ENCODE data around the gene TP53I11. TPM values are rescaled to one million over a fixed set of nuclear protein-coding genes. Genes with fewer than 3 reads are reported as not detected.

Gene TP53I11
- total RNA-seq, 1 donor from 2014 or later: 110 TPM

DNA sequence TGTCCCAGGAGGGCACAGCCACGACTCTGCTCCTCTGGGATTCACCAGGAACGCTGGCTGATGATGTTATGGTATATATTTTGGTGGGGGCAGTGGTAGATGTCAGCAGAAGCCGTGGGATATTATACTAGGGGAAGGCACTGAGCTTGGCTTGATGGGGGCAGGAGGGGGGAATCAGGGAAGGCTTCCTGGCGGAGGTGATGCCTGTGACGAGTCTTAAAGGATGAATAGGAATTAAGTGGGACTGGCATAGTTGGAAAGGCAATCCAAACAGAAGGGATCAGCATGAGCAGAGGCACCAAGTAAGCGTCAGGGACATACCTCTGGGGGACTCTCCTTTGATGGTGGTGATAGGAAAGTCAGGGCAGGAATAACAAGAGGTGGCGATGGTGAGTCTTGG lies 47.6 kb downstream of the TP53I11 start:
- no peak for ATAC-seq
- Histone ChIP-seq H3K36me3 (no peaks in the 10 kb centered on the region), H3K27ac (no peak overlapping the region), H3K27me3 (no peaks in the 10 kb centered on the region), H3K4me1 (no peaks in the 10 kb centered on the region), H3K4me3 (no peak overlapping the region), H3K9me3 (no peaks in the 10 kb centered on the region)
- DNase-seq: no peak
- TF ChIP-seq, protein P1, sequence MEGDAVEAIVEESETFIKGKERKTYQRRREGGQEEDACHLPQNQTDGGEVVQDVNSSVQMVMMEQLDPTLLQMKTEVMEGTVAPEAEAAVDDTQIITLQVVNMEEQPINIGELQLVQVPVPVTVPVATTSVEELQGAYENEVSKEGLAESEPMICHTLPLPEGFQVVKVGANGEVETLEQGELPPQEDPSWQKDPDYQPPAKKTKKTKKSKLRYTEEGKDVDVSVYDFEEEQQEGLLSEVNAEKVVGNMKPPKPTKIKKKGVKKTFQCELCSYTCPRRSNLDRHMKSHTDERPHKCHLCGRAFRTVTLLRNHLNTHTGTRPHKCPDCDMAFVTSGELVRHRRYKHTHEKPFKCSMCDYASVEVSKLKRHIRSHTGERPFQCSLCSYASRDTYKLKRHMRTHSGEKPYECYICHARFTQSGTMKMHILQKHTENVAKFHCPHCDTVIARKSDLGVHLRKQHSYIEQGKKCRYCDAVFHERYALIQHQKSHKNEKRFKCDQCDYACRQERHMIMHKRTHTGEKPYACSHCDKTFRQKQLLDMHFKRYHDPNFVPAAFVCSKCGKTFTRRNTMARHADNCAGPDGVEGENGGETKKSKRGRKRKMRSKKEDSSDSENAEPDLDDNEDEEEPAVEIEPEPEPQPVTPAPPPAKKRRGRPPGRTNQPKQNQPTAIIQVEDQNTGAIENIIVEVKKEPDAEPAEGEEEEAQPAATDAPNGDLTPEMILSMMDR (IDR thresholded peaks at IDR 0.05): no peak
- intact Hi-C loops (cut with DNase I): no loop called here

GRCh38 chr11:44901786-44902185 lies 48.9 kb downstream of the TP53I11 start:
- H3K27me3 ChIP-seq: no peaks in the 10 kb centered on the region
- H3K4me3 ChIP-seq: no peak overlapping the region
- no peak for DNase-seq
- no peaks in the 10 kb centered on the region for H3K36me3 ChIP-seq
- ATAC-seq: no peak
- TF ChIP-seq, protein P1 (IDR thresholded peaks at IDR 0.05): no peak
- H3K4me1 ChIP-seq: no peaks in the 10 kb centered on the region
- H3K27ac ChIP-seq: no peak overlapping the region
- intact Hi-C loops (cut with DNase I): no loop called here
- no peaks in the 10 kb centered on the region for H3K9me3 ChIP-seq

DNA sequence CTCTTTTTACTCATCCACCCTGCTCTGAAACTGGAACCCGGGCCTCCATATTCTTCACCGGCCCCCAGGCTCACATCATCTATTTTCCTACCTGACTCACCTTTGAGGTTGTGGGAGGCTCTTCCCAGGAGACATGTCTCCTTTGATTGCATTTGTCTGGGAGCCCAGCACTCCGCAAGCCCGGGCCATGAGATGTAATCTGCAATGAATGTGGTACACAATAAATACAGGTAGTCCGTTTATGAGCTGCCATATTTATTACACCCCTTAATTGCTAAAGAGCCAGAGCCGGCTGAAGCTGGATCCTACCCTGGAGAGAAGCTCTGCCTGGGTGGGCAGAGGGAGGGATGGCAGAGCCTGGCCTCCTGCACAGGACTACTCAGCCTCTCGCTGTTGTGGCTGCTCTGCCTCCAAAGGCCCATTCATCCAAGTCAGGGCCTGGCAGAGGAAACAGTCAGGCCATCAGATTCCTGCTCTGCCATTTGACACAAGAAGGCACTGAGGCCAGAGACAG lies 49.5 kb downstream of the TP53I11 start:
- intact Hi-C loops (cut with DNase I): no loop called here
- ATAC-seq (no peak), DNase-seq (no peak)
- Histone ChIP-seq H3K4me3 (no peak overlapping the region), H3K36me3 (no peaks in the 10 kb centered on the region), H3K9me3 (no peaks in the 10 kb centered on the region), H3K27me3 (no peaks in the 10 kb centered on the region), H3K4me1 (no peaks in the 10 kb centered on the region), H3K27ac (no peak overlapping the region)
- TF ChIP-seq, protein P1 (IDR thresholded peaks at IDR 0.05): no peak

DNA sequence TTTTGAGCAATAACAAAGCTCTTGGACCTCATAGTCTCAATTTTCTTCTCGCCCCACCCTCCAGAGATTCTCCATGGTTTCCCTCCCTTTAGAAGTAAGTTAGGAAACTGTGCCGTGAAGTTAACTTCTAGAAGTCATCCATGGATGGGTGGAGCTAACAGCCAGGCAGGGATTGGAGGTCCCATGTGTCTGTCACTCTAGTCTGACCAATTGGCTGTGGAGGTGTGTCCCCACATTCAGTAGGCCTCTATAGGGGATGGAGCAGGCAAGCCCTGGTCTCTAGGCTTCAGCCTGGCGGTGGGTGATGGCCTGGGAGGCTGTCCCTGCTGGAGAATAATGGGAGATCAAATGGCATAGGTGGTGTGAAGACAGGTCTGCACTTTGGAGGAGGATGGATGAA lies 50.7 kb downstream of the TP53I11 start:
- H3K27ac ChIP-seq: no peak overlapping the region
- H3K4me1 ChIP-seq: no peaks in the 10 kb centered on the region
- no peaks in the 10 kb centered on the region for H3K9me3 ChIP-seq
- DNase-seq (no peak), ATAC-seq (peak; percentile 31)
- TF ChIP-seq, protein P1 (IDR thresholded peaks at IDR 0.05): no peak
- intact Hi-C loops (cut with DNase I): loop anchor here (5.0 kb wide), 1 partner anchor 273 kb away; no protein-coding TSS in a partner anchor
- H3K27me3 ChIP-seq: no peaks in the 10 kb centered on the region
- H3K4me3 ChIP-seq: no peak overlapping the region
- H3K36me3 ChIP-seq: no peaks in the 10 kb centered on the region

DNA sequence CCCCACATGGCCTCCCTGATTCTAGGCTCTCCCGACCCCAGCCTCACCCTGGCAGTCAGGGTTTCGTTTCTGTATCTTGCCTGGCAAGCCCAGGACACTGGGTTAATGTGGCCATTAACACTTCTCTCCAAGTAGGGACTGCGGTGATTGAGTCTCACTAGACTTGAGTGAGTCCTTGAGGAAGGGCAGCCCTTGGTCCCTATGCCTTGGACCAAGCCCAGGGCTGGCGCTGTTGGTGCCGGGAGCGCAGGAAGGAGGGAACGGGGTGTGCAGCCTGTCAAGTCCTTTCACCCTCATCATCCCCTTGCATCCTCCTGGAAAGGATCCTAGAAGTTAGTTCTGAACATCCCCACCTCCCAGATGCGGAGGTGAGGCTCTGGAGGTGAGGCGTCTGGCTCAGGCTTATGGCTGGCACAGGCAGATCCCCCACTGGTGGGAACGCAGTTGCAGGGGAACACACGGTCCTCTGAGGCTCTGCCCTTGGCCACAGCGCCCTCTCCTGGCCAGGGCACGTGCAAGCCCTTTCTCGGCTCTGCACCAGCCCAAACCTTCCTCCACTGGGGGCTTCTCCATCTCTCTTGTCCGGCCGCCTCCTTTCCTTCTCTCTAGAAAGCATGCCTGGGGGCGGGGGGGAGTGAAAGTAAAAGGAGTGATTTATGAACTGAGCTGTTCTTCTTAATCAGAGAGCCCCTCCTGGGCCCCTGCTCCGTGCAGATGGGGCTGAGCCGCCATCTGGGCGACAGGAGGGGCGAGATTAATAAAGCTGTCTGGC lies 56.7 kb downstream of the TP53I11 start:
- intact Hi-C loops (cut with DNase I): loop anchor here (5.0 kb wide), 1 partner anchor 167 kb away; the partner anchor contains the start of gene TSPAN18
- H3K4me3 ChIP-seq: no peak overlapping the region
- peak; percentile 75 for DNase-seq
- H3K36me3 ChIP-seq: no peaks in the 10 kb centered on the region
- H3K4me1 ChIP-seq: no peaks in the 10 kb centered on the region
- no peaks in the 10 kb centered on the region for H3K9me3 ChIP-seq
- no peaks in the 10 kb centered on the region for H3K27me3 ChIP-seq
- no peak overlapping the region for H3K27ac ChIP-seq
- TF ChIP-seq, protein P1 (IDR thresholded peaks at IDR 0.05): peak; percentile 82
- ATAC-seq: peak; percentile 79
